HCEC 1CT (cell line): ENCODE data around the gene PACSIN2.

Source experiments
- DNase-seq: peaks from one replicate; pipeline ENCODE4 v3.0.0-alpha.2; 2017

PACSIN2 gene

DNA sequence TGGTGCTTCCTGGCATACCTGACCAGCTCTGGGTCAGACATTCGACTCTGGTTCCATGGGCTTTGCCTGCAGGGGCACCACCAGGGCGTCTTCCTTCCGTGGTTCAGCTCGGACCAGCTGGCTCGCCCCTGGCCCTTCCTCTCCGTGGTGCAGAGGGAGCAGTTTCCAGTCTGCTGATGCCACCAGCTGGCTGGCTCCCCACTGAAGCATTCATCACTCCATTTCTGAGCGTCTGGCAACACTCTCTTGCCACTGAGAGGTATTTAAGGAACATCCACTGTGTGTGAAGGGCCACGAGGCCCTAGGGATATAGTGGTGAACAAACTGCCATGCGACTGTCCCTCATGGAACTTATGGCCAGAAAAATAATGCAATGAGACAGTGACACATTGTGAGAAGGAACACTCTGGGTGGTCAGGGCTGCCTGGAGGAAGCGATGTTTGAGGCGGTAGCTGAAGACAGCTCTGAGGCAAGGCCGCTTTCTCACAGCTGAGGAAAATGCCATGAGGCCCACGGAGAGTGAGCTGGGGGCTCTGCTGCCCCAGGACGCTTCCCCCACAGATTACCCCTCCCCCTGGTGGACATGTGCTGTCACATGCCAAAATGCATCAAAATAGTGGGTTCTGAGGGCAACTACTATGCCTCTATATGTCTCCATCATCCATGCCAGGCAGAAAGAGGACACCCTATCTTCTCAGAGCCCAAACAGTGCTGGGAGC, 113.0 kb downstream of the PACSIN2 start:
- DNase-seq: no peak

DNA sequence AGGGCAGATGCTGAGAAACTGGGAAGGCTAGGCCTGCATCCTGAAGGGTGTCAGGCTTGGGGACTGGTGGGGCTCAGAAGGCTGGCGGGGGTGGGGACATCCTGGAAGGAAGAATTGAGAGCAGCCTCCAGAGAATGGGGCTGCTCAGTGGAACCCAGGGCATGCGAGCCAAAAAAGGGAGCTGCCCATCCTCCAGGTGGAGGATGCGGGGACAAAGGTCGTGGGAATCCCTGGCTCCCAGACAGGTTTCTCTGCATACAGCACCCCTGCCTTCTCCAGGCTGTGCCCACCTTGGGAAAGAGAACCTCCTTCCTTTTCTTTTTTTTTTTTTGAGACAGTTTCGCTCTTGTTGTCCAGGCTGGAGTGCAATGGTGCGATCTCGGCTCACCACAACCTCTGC, 117.0 kb downstream of the PACSIN2 start:
- no peak for DNase-seq

DNA sequence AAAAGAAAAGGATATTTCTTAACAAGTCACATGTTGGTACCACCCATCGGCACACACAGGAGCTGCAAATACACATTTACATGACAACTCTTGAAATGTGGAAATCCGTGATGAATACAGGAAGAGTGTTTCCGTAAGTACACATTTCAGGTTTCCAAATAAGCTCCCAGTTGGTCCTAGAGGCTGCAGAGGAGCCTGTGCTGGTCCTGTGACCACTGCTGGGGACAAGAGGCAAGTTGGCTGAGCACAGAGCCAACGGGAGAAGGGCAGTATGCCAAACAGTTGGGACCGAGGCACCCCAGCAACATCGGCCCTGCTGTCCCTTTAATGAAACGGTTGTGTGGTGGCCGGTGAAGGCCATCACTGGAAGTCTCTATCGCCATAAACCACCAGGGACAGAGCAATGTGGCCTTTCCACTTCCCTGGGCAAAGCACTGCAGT, 119.4 kb downstream of the PACSIN2 start:
- no peak for DNase-seq

DNA sequence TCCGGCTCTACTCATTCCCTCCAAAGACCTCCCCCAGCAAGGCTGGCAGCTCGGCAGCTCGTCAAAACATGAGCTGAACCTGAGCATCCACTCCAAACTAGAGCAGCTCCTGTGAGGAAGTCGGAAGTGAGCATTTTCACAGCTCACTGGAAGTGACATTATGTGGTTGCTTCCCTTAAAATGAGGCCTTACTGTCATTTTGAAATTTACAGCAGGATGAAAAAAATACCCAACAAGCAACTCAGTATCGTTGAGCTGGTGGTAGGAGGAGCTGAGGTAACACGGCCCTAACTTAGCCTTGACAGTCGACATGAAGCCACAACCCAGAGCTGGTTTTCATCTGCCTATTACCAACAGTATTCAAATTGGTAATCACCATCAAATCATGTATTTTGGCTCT, 119.9 kb downstream of the PACSIN2 start:
- no peak for DNase-seq

DNA sequence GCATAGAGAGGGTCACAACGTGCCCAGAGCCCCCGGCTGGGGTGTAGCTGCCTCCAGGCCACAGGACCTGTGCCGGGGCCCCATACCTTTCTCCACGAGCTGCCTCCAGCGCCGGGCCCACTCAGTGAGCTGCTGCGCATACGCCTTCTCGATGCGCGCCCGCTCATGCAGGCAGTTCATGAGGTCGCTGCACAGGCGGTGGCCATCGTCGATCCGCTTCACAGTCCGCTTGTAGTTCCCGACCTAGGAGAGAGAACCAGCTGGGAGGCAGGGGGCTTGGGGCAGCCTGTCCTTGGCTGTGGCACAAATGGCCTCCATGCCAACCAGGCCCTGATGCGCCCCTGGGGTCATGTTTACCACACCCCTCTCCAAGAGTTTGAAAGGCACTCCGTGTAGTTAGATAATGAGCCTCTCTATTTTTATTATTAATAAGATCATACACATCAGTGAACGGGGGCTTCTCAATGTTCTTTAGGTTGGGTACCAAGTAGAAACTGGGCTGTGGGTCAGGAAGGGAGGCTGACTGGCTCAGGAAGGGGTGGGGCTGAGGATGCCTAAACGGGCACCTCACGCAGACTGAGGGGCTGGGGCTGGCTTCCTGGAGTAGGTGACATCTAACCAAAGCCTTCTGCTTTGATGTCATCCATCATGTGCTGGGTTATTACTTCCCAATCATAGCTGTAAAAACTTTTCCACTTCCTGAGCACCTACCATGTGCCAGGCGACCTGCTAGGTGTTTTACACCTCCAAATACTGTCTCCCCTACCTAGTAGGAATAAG, 121.4 kb downstream of the PACSIN2 start:
- no peak for DNase-seq

DNA sequence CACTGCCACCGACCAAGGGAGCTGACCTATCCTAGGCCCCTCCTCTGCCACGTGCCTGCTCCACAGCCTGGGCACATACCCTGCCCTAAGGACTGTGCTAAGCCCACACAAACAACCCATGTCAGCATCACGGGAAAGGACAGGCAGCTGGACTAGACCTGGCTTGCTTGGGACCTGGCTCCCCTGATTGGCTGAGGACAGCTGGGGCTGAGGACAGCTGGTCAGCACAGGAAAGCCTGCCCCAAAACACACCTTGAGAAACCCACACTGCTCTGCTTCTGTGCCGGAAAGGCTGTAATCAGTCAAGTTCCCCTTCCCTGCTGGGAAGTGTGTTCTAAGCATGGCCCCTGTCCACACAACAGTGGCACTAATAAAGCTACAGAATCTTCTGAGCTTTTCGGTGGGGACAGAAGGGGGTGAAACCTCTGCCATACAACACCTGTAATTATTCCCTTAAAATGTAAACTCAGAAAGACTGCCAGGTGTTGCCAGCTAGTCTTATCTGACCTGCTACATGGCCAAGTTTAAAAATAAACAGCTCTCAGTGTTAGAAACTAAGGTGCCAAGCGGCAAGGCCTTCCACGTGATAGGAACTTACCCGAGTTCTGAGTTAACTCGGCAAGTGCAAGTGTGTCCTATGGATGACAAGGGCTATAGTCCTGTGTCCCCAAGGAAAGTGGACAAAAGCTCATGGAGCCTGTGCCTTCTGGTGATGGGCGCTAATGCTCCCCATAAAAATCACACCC, 122.2 kb downstream of the PACSIN2 start:
- no peak for DNase-seq

DNA sequence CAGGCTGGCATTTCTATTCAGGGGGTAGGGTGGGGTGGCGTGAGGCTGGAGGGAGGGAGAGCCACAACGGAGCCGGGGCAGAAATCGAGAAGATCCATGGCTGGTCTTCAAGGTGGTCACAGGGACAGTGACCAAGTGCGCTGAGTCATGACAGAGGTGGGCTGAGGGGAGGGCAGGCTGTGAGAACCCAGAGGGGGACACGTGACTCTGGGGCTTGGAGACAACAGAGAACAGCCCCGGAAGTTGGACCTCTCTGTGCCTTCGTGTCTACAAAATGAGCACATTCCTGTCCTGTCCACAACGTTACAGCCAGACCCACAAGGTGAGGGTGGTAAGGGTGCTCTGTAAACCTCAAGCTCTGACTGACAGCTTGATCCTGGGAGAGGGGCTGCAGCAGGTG, 122.8 kb downstream of the PACSIN2 start:
- DNase-seq: no peak

DNA sequence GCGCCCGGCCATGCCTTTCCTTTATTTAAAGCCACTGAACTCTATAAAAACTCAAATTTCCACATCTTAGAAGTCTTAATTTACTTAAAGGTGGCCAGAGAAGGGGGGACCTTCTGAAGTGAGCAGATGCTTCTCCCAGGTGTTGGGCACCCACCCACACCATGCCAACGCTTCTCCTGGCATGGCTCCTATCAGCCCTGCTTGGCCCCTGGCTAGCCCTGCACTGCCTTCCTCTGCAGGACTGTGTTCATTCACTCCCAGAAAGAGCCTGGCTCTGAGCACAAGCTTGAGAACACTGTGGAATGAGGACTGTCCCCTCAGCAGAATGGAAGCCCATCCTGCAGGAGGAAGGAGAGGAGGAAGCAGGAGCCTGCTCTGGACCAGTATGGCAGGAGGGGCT, 123.3 kb downstream of the PACSIN2 start:
- no peak for DNase-seq

DNA sequence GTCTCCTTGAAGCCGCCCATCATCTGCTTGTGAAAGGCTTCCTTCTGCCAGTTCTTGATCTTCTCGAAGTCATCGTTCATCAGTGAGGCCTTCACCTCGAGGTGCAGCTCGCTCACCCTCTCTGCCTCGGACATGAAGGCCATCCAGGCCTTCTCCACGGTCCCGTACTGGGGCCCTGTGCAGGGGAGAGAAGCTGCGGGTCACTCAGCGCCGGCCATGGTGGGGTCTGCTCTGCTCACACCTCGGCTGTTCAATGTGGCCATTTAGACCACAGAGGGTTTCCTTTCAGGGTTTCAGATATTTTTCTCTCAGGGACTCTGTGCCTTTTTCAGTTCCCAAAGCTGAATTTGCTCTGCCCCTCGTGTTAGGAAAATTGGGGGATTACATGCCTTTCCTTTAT, 123.9 kb downstream of the PACSIN2 start:
- no peak for DNase-seq

DNA sequence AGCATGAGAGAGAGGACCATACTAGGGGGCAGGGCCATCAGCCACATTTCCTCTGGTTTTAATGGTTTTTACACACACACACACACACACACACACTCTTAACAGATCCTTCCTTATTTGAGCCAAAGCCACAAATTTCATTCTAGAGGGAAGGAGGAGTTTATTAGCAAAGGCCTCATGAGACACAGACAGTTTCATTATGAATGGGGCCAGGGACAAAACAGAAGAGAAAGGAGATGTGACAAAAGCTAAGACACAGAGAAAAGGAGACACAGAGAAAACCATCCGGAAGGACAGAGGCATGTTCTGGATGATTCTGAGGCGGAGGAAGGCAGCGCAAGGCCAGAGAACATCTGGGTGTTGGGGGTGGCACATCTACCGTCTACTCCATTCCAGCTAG, 125.6 kb downstream of the PACSIN2 start:
- DNase-seq: no peak

DNA sequence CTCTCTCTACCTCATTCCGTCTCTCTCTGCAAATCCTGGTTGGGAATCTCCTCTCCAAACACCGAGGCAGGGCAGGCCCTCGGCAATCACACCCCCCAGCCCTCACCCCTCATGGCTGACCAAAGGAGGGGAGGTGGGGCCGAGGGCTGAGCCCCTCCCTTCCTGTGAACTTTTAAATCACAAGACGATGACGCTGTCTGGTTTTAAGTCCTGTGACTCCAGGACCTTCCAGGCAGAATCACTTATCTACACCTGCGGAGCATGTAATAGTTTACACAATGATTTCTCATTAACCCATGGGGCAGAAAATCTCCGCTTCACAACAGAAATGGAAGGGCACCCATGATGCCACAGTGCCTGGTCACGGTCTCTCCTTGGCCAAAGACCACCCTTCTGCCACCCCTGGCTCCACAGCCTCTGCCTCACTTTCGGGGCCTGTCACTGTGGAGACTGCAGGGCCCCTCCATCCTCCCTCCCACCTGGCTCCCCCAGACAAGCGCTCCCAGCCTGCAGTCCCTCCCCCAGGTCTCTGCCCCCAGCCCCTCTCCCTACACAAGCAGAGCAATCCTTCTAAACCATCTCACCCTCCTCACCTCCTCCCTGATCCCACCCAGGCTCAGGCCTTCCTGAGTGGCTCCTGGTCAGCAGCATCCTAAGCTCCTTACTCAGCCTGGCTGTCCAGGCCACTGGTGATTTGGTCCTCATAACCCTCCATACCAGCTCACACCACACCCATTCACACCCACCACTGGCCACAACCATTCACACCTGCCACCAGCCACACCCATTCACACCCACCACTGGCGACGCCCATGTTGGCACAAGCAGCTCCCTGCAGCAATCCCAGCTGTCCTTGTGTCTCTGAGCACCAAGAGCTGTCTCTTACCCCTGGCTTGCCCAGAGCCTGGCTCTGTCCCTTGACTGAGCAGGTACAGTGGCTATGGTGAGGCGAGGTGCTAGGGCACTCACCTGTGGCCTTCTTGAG, 127.1 kb downstream of the PACSIN2 start:
- DNase-seq: no peak

DNA sequence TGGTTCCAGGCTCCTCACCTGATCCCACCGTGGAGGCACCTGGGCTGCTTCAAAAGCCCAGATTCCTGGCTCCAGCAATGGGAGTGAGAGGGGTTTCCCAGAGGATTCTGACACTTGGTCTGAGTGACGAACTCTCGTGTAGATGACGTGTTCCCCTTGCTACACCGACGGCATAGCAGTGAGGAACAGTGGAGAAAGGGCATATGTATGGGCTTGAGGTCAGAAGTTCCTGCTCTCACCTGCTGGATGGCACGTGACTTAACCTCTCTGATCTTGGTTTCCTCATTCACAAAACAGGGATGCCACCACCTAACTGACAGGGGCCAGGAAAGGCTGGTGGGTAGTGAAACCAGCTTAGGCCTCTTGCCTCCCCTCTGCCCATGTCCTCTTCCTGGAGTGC, 127.8 kb downstream of the PACSIN2 start:
- no peak for DNase-seq

DNA sequence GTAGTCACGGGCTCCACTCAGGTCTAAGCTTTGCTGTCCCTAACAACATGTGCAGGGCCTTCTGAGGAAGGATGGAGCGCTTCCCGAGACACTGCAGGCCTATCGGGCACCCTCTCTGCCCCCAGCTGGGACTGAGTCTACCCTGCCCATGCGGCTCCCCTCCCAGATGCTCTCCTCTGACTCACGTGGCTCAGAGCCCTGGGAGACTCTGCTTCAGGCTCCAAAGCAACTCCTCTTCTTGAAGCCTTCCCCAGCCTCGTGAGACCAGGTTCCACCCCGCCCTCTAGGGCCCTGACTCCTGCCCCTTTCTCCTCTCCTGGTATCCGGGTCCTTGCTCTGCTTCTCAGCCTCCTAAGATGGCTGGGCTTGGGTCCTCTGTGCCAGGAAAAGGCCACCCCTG, 129.5 kb downstream of the PACSIN2 start:
- no peak for DNase-seq

DNA sequence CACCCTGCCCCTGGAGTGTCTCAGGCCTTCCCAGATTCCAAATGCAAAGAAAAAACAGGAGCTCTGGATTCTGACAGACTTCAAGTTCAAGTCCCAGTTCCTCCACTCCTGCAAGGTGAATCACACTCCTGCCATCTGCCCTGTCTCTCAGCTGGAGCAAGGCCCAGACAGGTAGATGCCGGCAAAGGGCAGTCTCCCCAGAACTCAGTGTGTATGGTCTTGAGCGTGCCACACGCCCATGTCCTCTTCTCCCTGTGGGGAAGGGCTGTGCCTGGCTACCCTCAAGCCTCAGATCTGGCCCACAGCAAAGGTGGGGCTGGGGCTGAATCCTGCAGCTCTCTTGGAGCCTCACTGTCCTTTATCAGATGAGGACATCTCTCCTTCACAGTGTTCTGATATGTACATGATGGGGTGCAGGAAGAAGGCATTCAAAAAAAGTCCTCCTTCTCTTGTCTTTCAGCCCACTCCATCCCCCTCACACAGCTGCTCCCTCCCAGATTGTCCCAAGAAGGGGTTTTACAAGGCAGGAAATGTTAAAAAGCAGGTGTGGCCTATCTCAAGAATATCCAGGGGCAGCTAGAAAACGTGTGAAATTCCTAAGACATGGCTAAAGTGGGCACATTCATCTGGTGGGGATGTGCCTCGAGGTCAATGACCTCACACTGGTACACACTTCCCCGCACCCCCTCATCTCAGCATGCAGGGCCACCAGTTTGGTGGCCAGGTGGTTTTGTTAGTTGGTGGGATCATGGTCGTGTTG, 130.2 kb downstream of the PACSIN2 start:
- DNase-seq: no peak

DNA sequence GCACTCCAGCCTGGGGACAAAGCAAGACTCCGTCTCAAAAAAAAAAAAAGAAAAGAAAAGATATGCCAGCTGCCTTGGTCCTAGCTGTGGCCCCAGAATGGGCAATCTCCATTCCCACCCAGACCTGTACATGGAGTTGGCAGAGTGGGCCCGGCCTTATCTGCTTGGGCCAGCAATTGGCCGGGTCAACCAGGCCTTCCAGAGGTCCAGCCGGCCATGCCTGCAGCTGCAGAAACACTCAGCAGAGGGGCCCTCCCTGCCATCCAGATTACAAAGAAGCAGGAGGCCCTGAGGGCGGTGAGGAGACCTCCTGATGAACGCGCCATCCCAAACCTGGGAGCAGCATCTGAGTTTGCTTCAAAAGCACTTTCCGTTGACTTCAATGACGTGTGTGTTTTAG, 131.0 kb downstream of the PACSIN2 start:
- DNase-seq: no peak

DNA sequence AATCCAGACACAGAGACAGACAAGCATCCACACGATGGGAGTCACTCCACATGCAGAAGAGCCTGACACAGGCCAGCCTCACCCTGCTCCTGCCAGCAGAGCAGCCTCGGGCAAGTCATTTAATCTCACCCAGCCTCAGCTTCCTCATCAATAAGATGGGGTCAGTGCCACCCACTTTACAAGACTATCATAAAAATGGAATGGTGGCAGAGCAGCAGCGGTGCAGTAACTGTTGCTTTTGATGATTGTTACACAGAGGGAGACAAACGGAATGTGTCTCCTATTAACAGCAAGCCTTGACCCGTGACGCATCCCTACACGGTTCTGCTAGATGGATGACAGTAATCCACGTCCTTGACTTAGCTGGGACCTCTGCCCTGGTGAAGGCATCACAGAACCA, 131.8 kb downstream of the PACSIN2 start:
- DNase-seq: no peak

DNA sequence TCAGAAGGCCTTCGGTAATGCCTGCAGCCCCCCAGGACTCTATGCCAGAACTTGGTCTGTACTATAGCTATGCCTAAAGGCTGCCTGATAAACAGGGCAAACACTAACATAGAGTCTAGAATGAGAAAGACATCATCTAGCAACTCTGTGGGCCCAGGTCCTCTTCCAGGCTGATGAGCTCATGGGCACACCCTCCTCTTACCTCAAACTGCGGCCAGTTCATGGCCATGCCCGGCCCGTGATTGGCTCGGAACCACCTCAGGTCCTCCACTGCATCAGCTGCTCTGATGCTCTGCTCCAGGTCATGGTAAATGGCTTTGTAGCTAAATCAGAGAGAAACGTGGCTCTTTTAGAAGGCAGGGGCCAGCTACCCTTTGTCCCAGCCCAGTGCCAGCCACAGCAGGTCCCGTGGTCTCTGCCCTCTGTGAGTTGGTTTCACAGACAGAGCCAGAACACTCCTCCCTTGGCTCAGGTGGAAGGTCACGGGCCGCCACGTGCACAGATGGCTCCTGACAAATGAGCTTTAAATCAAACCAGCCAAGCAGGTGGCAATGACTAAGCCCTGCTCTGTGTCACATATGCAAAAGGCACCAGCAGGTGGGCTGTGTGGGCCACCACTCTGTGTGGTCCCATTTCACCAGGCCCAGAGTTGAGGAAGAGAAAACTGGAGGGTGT, 132.8 kb downstream of the PACSIN2 start:
- DNase-seq: no peak

DNA sequence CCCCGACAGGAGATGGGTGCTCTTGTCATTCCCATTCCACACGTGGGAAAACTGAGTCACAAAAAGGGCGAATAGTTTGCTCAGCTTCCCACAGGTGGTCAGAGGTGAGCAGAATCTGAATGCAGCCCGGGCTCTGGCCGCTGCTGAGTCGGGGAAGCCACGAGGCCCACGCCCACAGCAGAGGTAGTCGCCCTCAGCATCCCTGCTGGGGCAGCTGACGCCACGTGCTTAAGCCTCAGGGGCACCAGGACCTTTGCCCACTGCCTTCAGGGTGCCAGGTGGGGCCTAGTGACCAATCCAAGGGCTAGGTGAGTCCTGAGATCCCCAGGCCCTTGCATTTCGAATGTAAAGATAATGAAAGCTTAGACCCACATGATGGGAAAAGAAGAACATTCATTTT, 133.7 kb downstream of the PACSIN2 start:
- no peak for DNase-seq

DNA sequence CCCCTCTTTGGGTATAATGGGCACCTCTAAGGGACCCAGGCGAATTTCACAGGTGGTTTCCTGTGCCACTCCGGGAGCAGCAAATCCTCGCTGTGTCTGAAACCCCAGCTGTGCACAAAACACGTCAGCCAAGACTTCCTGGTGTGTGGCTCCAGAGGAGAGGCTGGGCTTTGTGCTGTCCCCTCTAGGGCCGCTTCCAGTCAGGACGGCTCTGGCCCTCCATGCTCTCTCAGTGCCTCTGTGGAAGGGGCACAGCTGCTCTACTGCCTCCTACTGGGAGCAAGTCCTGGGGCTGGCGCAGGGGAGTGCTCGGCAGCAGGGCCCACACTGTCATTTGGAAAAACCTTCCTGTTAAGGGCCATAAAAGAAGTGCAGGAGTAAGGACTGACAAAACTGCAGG, 134.1 kb downstream of the PACSIN2 start:
- DNase-seq: no peak

DNA sequence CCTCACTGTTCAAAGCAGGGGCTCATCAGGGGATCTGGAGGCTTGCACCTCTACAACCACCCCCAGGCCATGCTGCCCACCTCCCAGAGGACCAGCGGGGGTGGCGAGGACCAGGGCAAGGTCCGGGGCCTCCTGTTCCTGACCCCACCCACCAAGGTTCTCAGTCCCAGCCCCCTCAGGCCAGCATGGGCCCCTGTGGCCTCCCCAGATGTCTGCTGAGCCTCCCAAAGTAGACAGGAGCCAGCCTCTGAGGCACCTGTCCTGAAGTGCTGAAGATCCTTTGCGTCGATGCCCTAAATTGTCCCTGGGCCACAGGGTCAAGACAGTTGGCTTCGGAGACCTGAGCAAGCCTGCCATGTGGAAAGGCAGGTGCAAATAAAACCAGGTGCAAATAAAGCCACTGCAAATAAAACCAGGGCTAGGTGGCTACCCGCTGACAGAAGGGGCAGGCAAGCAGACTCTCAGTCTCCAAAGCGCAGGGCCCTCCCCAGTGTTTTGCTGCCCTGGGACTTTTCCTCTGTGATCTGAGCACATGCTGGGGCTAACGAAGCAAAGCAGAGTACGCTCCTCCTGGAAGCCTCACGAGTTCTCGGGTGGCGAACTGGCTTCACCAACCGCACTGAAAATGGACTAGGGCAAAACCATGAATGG, 135.5 kb downstream of the PACSIN2 start:
- DNase-seq: no peak
